Subcutaneous adipose tissue (tissue), 4 donors: ENCODE results near the gene RAB26. TPM values are rescaled to one million over a fixed set of nuclear protein-coding genes. Genes with fewer than 3 reads are reported as not detected.

Source experiments
- CTCF ChIP-seq: fragments of 450-650 bp; IDR thresholded peaks from one replicate; pipeline ENCODE4 v1.5.1; 2016; ENCODE audit warnings: low read depth, mild to moderate bottlenecking, control low read depth, antibody characterized with exemption, moderate library complexity
- total RNA-seq, 4 donors: library from RNA; depleted of rRNA; stranded (reverse); fragments of >200 nt; gene quantifications; one replicate each; pipeline ENCODE4 v1.1.0, GENCODE V29; 2016

The RAB26 gene
- total RNA-seq, 4 donors from 2014 or later = 3.0 TPM; not detected in 3

GRCh38 chr16:2175454-2175853, 27.0 kb downstream of the RAB26 start:
- no peak for TF ChIP-seq CTCF

GRCh38 chr16:2176047-2176446, 27.6 kb downstream of the RAB26 start:
- no peak for TF ChIP-seq CTCF

- no peak for TF ChIP-seq CTCF
Observed at GRCh38 chr16:2177101-2177500, 28.7 kb downstream of the RAB26 start.

- TF ChIP-seq CTCF = no peak
Observed at GRCh38 chr16:2177561-2177960, 29.1 kb downstream of the RAB26 start.

- TF ChIP-seq CTCF = no peak
Observed at GRCh38 chr16:2178321-2179106, 30.1 kb downstream of the RAB26 start.

- no peak for TF ChIP-seq CTCF
Observed at GRCh38 chr16:2179107-2179501, 30.7 kb downstream of the RAB26 start.

GRCh38 chr16:2179576-2179975, 31.2 kb downstream of the RAB26 start:
- TF ChIP-seq CTCF = no peak
